ENCODE measurements around the gene SCAMP4. TPM values are rescaled to one million over a fixed set of nuclear protein-coding genes. Genes with fewer than 3 reads are reported as not detected.

SCAMP4 gene
- total RNA-seq, 1 donor from 2014 or later = 75.8 TPM

DNA sequence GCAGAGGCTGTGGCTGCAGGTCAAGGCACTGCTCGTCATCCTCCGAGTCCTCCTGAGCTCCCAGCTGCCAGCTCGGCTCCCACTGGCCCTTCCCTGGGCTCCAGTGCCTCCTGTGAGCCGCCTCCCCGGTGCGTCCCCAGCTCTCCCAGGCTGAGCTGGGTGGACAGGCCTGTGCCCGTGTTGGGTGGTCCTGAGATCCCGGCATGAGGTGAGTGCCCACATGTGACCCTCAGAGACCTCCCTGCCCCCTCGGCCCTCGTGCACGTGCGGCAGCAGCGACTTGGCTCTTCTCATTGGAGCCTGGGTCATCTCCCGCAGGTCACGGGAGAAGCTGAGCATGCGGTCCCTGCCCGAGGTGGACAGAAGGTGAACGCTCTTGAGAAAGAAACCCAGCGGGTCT is 15.4 kb downstream of the SCAMP4 start:
- Mint-ChIP-seq H3K9me3 (ENCODE audit: unreplicated experiment) (no peaks in the 10 kb centered on the region), H3K27me3 (ENCODE audit: unreplicated experiment) (no peaks in the 10 kb centered on the region), H3K36me3 (ENCODE audit: unreplicated experiment) (peaks cover 23% of the 10 kb centered on the region), H3K4me1 (ENCODE audit: unreplicated experiment) (no peaks in the 10 kb centered on the region), H3K27ac (ENCODE audit: unreplicated experiment) (no peak overlapping the region), H3K4me3 (ENCODE audit: unreplicated experiment) (no peak overlapping the region)
- TF ChIP-seq, protein P1, sequence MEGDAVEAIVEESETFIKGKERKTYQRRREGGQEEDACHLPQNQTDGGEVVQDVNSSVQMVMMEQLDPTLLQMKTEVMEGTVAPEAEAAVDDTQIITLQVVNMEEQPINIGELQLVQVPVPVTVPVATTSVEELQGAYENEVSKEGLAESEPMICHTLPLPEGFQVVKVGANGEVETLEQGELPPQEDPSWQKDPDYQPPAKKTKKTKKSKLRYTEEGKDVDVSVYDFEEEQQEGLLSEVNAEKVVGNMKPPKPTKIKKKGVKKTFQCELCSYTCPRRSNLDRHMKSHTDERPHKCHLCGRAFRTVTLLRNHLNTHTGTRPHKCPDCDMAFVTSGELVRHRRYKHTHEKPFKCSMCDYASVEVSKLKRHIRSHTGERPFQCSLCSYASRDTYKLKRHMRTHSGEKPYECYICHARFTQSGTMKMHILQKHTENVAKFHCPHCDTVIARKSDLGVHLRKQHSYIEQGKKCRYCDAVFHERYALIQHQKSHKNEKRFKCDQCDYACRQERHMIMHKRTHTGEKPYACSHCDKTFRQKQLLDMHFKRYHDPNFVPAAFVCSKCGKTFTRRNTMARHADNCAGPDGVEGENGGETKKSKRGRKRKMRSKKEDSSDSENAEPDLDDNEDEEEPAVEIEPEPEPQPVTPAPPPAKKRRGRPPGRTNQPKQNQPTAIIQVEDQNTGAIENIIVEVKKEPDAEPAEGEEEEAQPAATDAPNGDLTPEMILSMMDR (IDR thresholded peaks at IDR 0.05) = no peak
- DNase-seq (ENCODE audit: extremely low spot score, unreplicated experiment) = no peak

DNA sequence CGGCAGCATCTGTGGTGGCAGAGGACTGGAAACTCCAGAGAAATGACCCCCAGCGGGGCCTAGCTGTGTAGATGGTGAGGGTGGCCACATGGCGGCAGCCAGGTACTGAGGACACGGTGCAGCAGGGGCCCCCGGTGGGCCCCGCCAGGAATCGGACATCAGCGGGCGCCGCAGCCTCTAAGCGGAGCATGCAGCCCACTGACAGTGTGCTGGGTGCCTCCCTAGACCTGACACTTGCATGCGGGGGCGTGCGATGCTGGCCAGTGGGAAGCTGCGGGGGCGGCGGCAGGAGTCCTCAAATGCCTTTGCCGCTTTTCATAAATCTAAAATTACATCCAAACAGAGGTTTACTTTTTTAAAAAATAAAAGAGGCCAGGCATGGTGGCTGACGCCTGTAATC is 16.1 kb downstream of the SCAMP4 start:
- Mint-ChIP-seq H3K27ac (ENCODE audit: unreplicated experiment) (no peak overlapping the region), H3K4me1 (ENCODE audit: unreplicated experiment) (no peaks in the 10 kb centered on the region), H3K9me3 (ENCODE audit: unreplicated experiment) (no peaks in the 10 kb centered on the region), H3K4me3 (ENCODE audit: unreplicated experiment) (no peak overlapping the region), H3K36me3 (ENCODE audit: unreplicated experiment) (peaks cover 23% of the 10 kb centered on the region), H3K27me3 (ENCODE audit: unreplicated experiment) (no peaks in the 10 kb centered on the region)
- TF ChIP-seq, protein P1 (IDR thresholded peaks at IDR 0.05) = no peak
- no peak for DNase-seq (ENCODE audit: extremely low spot score, unreplicated experiment)

DNA sequence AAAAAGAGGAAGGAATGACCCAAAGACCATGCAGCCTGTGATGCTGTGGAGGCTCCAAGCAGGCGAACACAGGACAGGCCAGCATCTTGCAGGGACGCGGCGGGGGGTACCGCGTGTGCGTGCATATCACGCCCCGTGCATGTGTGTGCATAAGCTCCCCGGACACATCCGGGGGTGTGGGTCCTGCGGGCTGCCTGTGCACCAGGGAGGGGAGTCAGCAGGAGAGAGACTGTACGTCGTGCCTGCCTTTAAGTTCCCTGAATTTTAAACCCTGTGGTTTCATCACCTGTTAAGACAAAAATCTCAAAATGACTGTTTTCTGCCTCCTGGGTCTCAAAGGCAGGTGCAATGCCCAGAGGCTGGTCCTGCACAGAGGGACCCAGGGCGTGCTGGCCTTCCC is 16.6 kb downstream of the SCAMP4 start:
- Mint-ChIP-seq H3K9me3 (ENCODE audit: unreplicated experiment) (no peaks in the 10 kb centered on the region), H3K4me3 (ENCODE audit: unreplicated experiment) (no peak overlapping the region), H3K36me3 (ENCODE audit: unreplicated experiment) (peaks cover 23% of the 10 kb centered on the region), H3K27me3 (ENCODE audit: unreplicated experiment) (no peaks in the 10 kb centered on the region), H3K27ac (ENCODE audit: unreplicated experiment) (no peak overlapping the region), H3K4me1 (ENCODE audit: unreplicated experiment) (no peaks in the 10 kb centered on the region)
- TF ChIP-seq, protein P1 (IDR thresholded peaks at IDR 0.05) = no peak
- no peak for DNase-seq (ENCODE audit: extremely low spot score, unreplicated experiment)

DNA sequence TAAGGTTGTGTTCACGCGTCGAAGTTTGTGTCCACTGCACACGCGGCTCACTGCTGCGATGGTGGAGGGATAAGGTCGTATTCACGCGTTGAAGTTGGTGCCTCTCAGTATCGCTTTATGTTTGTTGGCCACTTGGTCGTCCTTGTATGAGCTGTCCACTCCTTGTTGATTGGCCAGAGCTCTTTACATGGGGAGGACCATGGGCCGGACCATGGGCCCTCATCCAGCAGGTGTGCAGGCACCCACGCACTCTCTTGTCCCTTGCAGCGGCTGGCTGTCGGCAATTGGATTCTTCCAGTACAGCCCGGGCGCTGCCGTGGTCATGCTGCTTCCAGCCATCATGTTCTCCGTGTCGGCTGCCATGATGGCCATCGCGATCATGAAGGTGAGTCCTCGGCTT is 17.6 kb downstream of the SCAMP4 start:
- no peak overlapping the region for H3K4me3 Mint-ChIP-seq (ENCODE audit: unreplicated experiment)
- H3K4me1 Mint-ChIP-seq (ENCODE audit: unreplicated experiment) = no peaks in the 10 kb centered on the region
- TF ChIP-seq, protein P1 (IDR thresholded peaks at IDR 0.05) = no peak
- DNase-seq (ENCODE audit: extremely low spot score, unreplicated experiment) = no peak
- no peaks in the 10 kb centered on the region for H3K9me3 Mint-ChIP-seq (ENCODE audit: unreplicated experiment)
- peaks cover 23% of the 10 kb centered on the region for H3K36me3 Mint-ChIP-seq (ENCODE audit: unreplicated experiment)
- H3K27me3 Mint-ChIP-seq (ENCODE audit: unreplicated experiment) = no peaks in the 10 kb centered on the region
- H3K27ac Mint-ChIP-seq (ENCODE audit: unreplicated experiment) = no peak overlapping the region

DNA sequence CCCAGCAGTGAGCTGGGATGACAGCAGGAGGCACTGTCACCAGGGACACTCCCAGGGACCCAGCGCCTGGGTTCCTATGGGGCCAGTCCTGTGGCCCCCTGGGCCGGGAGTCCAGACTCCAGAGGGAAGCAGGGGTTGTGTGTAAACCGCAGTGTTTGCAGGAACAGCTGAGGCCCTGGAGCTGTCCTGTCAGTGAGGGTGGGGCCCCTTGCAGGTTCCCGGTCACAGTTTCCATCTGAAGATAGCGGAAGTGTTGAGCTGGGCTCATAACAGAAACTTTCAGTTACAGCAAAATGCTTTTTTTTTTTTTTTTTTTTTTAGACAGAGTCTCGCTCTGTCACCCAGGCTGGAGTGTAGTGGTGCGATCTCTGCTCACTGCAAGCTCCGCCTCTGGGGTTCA is 18.1 kb downstream of the SCAMP4 start:
- H3K4me1 Mint-ChIP-seq (ENCODE audit: unreplicated experiment) = no peaks in the 10 kb centered on the region
- no peak overlapping the region for H3K4me3 Mint-ChIP-seq (ENCODE audit: unreplicated experiment)
- H3K36me3 Mint-ChIP-seq (ENCODE audit: unreplicated experiment) = peaks cover 19% of the 10 kb centered on the region
- H3K27ac Mint-ChIP-seq (ENCODE audit: unreplicated experiment) = no peak overlapping the region
- DNase-seq (ENCODE audit: extremely low spot score, unreplicated experiment) = no peak
- TF ChIP-seq, protein P1 (IDR thresholded peaks at IDR 0.05) = no peak
- H3K27me3 Mint-ChIP-seq (ENCODE audit: unreplicated experiment) = no peaks in the 10 kb centered on the region
- H3K9me3 Mint-ChIP-seq (ENCODE audit: unreplicated experiment) = no peaks in the 10 kb centered on the region

All from osteocyte (in vitro differentiated cells).